GM06990 (cell line): Measurements from ENCODE around the gene HOXD8.

Source experiments
- DNase-seq: peaks from one replicate; pipeline ENCODE4 v3.0.0-alpha.2; 2011; ENCODE audit not compliant: insufficient read length; ENCODE audit errors: extremely low read depth
- H3K27me3 ChIP-seq: replicated peaks from 2 replicates; pipeline ENCODE4 v1.6.0; 2011; ENCODE audit warnings: low read length; ENCODE audit not compliant: control insufficient read depth, insufficient read depth
- H3K36me3 ChIP-seq: 2 replicates; pipeline ENCODE4 v1.5.1; 2011; ENCODE audit warnings: low read length; ENCODE audit not compliant: control insufficient read depth, insufficient read depth
- H3K4me3 ChIP-seq: replicated peaks from 2 replicates; pipeline ENCODE4 v1.5.1; 2011; ENCODE audit warnings: low read depth, mild to moderate bottlenecking, control low read depth, low read length
- TF ChIP-seq, protein P1 (sequence below): IDR thresholded peaks from 2 replicates; pipeline ENCODE4 v1.5.1; 2011; ENCODE audit warnings: low read length, control low read depth, mild to moderate bottlenecking, inconsistent platforms; ENCODE audit not compliant: insufficient read depth, poor library complexity, severe bottlenecking

Gene HOXD8

DNA sequence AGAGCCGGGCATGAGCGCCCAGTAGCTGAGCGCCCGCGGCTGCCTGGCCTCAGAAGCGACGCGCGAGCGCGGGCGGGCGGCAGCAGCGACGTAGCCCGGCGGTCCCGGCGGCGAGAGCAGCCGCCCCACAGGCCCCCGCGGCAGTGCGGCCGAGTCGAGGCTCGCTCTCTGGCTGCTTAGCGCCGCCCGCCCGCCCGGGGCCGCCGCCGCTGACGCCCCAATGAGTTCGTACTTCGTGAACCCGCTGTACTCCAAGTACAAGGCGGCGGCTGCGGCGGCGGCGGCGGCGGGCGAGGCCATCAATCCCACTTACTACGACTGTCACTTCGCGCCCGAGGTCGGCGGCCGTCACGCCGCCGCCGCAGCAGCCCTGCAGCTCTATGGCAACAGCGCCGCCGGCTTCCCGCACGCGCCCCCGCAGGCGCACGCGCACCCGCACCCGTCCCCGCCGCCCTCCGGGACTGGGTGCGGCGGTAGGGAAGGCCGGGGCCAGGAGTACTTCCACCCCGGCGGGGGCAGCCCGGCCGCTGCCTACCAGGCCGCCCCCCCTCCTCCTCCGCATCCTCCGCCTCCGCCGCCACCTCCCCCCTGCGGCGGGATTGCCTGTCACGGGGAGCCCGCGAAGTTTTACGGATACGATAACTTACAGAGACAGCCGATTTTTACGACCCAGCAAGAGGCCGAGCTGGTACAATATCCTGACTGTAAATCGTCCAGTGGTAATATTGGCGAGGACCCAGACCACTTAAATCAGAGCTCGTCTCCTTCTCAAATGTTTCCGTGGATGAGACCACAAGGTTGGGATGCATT is 847 bp downstream of the HOXD8 start:
- TF ChIP-seq, protein P1, sequence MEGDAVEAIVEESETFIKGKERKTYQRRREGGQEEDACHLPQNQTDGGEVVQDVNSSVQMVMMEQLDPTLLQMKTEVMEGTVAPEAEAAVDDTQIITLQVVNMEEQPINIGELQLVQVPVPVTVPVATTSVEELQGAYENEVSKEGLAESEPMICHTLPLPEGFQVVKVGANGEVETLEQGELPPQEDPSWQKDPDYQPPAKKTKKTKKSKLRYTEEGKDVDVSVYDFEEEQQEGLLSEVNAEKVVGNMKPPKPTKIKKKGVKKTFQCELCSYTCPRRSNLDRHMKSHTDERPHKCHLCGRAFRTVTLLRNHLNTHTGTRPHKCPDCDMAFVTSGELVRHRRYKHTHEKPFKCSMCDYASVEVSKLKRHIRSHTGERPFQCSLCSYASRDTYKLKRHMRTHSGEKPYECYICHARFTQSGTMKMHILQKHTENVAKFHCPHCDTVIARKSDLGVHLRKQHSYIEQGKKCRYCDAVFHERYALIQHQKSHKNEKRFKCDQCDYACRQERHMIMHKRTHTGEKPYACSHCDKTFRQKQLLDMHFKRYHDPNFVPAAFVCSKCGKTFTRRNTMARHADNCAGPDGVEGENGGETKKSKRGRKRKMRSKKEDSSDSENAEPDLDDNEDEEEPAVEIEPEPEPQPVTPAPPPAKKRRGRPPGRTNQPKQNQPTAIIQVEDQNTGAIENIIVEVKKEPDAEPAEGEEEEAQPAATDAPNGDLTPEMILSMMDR = no peak
- Histone ChIP-seq H3K4me3 (no peak overlapping the region), H3K36me3 (no peaks in the 10 kb centered on the region), H3K27me3 (no peaks in the 10 kb centered on the region)
- no peak for DNase-seq

DNA sequence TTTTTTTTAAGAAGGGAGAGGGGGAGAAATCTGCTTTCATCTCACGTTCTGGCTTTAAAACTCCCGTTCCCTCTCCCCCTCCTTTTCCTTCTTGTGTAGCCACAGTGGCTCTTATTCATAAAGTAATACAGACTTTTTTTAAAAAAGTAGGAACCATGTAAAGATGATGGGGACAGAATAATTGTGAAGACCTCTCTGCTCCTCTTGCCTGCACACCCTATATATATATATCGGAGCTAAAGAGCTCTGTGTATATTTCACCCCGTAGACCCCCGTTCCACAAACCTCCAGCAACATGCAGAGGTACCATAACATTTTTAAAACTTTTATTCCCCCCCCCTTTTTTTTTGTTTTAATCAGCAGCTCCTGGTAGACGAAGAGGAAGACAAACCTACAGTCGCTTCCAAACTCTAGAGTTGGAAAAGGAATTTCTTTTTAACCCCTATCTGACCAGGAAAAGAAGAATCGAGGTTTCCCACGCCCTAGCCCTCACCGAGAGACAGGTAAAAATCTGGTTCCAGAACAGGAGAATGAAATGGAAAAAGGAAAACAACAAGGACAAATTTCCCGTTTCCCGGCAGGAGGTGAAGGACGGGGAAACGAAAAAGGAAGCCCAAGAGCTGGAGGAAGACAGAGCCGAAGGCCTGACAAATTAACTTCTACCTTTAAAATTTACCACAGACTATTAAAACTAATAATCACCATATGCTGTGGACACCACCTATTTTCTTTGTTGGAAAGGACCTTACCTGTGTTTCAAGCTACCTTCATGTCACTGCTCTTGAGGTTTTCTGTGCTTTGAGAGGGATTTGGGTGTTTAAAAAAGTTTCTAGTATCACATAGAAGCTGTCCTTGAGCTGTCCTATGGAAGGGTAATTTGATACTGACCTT is 1.7 kb downstream of the HOXD8 start:
- TF ChIP-seq, protein P1 = no peak
- no peak for DNase-seq
- Histone ChIP-seq H3K4me3 (no peak overlapping the region), H3K27me3 (no peaks in the 10 kb centered on the region), H3K36me3 (no peaks in the 10 kb centered on the region)

DNA sequence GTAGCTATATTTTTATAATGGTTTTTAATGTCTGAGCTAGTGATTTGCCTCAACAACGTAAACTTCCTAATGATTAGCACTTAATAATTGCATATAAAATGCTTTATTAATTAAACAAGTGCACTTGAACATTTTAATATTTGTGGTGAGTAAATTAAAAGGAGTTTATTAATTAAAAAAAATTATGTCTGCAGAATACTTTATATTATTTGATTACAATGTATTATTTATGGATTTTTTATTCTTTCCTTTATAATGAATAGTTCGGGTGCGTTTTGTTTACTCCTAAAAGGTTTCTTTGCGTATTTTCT is 2.3 kb downstream of the HOXD8 start:
- H3K27me3 ChIP-seq = no peaks in the 10 kb centered on the region
- DNase-seq = no peak
- 0 out of 2 replicates have a peak overlapping the region, but pooled peaks have one; percentile 47 for H3K4me3 ChIP-seq
- TF ChIP-seq, protein P1 = no peak
- H3K36me3 ChIP-seq = no peaks in the 10 kb centered on the region

DNA sequence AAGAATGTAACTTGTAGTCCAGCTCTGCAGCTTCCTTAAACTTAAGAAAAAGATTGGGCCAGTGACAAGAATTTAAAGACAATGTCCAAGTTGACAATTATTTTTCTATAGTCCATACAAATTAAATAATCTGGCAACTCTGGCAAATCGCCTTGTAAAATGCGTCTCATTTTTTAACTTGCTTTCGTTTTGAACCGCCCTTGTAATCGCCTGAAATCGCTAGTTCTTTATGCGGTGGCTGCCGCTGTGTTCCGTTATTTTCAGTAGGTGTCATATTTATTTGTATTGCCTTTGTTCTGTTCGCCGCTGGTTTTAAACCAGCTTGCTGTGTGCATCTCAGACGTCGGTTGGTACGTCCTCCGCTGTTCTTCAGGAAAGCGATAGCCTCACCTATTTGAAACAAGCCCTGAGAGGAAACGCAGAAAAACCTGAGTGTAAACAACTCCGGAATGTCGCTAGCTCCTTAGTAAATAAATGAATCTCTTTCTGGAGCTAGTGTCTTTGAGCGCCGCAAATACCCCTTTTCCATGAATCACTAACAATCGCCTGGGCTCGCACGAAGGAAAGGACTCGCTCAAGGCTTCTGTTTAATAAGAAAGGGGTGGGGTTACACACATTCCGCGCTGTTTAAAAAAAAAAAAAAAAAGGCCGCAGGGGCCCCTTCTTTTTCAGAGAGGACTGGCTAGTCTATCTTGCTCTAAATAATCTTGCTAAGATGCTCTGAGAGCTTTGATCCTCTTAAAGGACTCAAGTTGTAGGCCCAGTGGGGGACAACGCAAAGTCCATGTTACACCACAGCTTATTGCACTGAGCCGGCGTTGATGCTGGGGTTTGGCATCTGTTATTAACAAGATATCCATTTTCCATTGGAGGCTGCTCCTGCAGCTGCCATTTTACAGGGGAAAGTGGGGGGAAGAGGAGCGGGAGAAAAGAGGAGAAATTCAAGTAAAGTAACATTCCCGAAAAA is 3.0 kb downstream of the HOXD8 start:
- TF ChIP-seq, protein P1 = no peak
- no peak for DNase-seq
- no peaks in the 10 kb centered on the region for H3K27me3 ChIP-seq
- peak overlapping the region; percentile 47 for H3K4me3 ChIP-seq
- no peaks in the 10 kb centered on the region for H3K36me3 ChIP-seq

DNA sequence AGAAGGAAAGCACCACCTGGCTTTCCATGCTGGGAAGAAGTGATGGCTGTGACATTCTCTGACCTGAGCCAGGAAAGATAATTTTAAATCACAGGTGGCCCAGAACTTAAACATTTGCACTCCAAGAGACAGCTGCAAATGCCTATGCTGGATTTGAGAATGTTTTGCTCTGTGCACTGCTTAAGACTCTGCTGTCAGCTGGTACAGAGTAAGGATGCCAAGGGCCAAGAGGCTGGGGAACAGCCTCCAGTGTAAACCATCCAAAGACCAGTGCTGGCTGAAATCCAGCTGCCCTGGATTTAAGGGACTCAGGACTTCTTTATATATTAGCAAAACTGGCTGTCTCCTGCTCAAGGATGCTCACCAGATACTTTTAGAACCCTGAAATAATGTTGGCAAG is 3.9 kb downstream of the HOXD8 start:
- Histone ChIP-seq H3K4me3 (no peak overlapping the region), H3K36me3 (no peaks in the 10 kb centered on the region), H3K27me3 (no peaks in the 10 kb centered on the region)
- TF ChIP-seq, protein P1 = no peak
- DNase-seq = no peak
